ENCODE results near the gene DPPA5.

DNA sequence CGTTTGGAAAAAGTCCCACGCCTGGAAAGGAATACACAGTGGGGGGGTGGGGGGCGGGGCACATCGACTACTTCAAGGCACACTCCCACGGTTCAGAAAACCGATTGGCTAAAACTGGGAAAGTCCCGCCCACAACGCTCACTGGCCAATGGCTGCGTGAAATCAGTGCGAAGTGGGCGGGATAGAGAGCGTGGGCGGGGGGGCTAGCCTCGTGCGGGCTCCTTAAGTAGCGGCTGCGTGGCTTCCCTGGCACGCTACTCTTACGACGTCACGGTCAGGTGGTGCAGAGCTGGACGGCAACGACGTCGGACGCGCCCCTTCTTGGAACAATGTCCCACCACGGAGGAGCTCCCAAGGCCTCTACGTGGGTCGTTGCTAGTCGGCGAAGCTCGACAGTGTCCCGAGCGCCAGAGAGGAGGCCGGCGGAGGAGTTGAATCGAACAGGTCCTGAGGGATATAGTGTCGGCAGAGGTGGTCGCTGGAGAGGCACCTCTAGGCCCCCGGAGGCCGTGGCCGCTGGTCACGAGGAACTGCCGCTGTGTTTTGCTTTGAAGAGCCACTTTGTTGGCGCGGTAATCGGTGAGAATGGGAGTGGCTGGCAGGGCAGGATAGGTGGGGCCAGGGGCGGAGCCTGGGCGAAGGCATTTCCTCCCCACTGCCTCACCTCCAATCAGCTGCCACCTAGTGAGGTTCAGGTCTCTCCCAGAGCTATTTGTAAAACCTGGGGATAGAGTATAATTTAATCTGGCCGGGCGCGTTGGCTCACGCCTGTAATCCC is 40.7 kb upstream of the DPPA5 start, which contains the start of gene DDX43:
- TF ChIP-seq EZH2 (IDR thresholded peaks at IDR 0.05) = no peak
- TF ChIP-seq FOXP2 (optimal IDR thresholded peaks at IDR 0.05; ENCODE audit: control extremely low read depth, extremely low read length, insufficient read depth) = no peak

All from SK-N-MC (cell line).